ENCODE measurements around the gene NTM. TPM values are rescaled to one million over a fixed set of nuclear protein-coding genes. Genes with fewer than 3 reads are reported as not detected.

Gene NTM
- total RNA-seq, 6 donors from 2014 or later: 4.1 to 151 (median 115) TPM

- DNase-seq (peak in 1 of 2 donors; percentile 22), ATAC-seq (ENCODE audit: low FRiP score in 2 of 2) (no peak)
- Histone ChIP-seq H3K4me3 (no peak overlapping the region), H3K27me3 (no peaks in the 10 kb centered on the region), H3K9me3 (no peaks in the 10 kb centered on the region), H3K4me1 (no peaks in the 10 kb centered on the region), H3K36me3 (no peaks in the 10 kb centered on the region), H3K27ac (no peak overlapping the region)
- TF ChIP-seq POLR2AphosphoS5 (IDR thresholded peaks at IDR 0.05): no peak
- no peak for TF ChIP-seq POLR2A (IDR thresholded peaks at IDR 0.05)
- TF ChIP-seq EP300 (IDR thresholded peaks at IDR 0.05): no peak
- TF ChIP-seq CTCF (IDR thresholded peaks at IDR 0.05): no peak
- 71 to 77% methylated on average over 11 to 12 of the region's 12 CpGs for WGBS, 2 donors
Observed at GRCh38 chr11:131917634-131918384, 547.4 kb downstream of the NTM start.

GRCh38 chr11:131918663-131919062 is 548.2 kb downstream of the NTM start:
- Histone ChIP-seq H3K36me3 (no peaks in the 10 kb centered on the region), H3K27me3 (no peaks in the 10 kb centered on the region), H3K4me3 (no peak overlapping the region), H3K9me3 (no peaks in the 10 kb centered on the region), H3K27ac (no peak overlapping the region), H3K4me1 (peaks cover 0 to 3% (median 0%) of the 10 kb centered on the region in 4 donors)
- 71 to 84% methylated on average over 4 of the region's 4 CpGs for WGBS, 2 donors
- TF ChIP-seq CTCF (IDR thresholded peaks at IDR 0.05): no peak
- no peak for TF ChIP-seq POLR2A (IDR thresholded peaks at IDR 0.05)
- TF ChIP-seq POLR2AphosphoS5 (IDR thresholded peaks at IDR 0.05): no peak
- TF ChIP-seq EP300 (IDR thresholded peaks at IDR 0.05): no peak
- ATAC-seq (ENCODE audit: low FRiP score in 2 of 2) (no peak), DNase-seq (no peak)

- Histone ChIP-seq H3K9me3 (no peaks in the 10 kb centered on the region), H3K27me3 (no peaks in the 10 kb centered on the region), H3K27ac (no peak overlapping the region), H3K36me3 (no peaks in the 10 kb centered on the region), H3K4me3 (no peak overlapping the region), H3K4me1 (peaks cover 0 to 3% (median 0%) of the 10 kb centered on the region in 4 donors)
- no peak for TF ChIP-seq EP300 (IDR thresholded peaks at IDR 0.05)
- no peak for TF ChIP-seq POLR2A (IDR thresholded peaks at IDR 0.05)
- no peak for TF ChIP-seq POLR2AphosphoS5 (IDR thresholded peaks at IDR 0.05)
- no peak for TF ChIP-seq CTCF (IDR thresholded peaks at IDR 0.05)
- 80 to 86% methylated on average over 6 of the region's 6 CpGs for WGBS, 2 donors
- ATAC-seq (ENCODE audit: low FRiP score in 2 of 2) (no peak), DNase-seq (no peak)
Observed at GRCh38 chr11:131922220-131922619, 551.8 kb downstream of the NTM start.

GRCh38 chr11:131923309-131923708 is 552.9 kb downstream of the NTM start:
- DNase-seq (no peak), ATAC-seq (ENCODE audit: low FRiP score in 2 of 2) (no peak)
- Histone ChIP-seq H3K4me3 (no peak overlapping the region), H3K27ac (no peak overlapping the region), H3K27me3 (no peaks in the 10 kb centered on the region), H3K36me3 (no peaks in the 10 kb centered on the region), H3K9me3 (no peaks in the 10 kb centered on the region), H3K4me1 (peaks cover 0 to 3% (median 0%) of the 10 kb centered on the region in 4 donors)
- 45 to 50% methylated on average over 3 of the region's 3 CpGs for WGBS, 2 donors
- TF ChIP-seq POLR2A (IDR thresholded peaks at IDR 0.05): no peak
- TF ChIP-seq CTCF (IDR thresholded peaks at IDR 0.05): no peak
- TF ChIP-seq EP300 (IDR thresholded peaks at IDR 0.05): no peak
- no peak for TF ChIP-seq POLR2AphosphoS5 (IDR thresholded peaks at IDR 0.05)

GRCh38 chr11:131924001-131924400 is 553.6 kb downstream of the NTM start:
- no peaks in the 10 kb centered on the region for H3K9me3 ChIP-seq
- no peaks in the 10 kb centered on the region for H3K27me3 ChIP-seq
- peaks cover 0 to 3% (median 0%) of the 10 kb centered on the region in 4 donors for H3K4me1 ChIP-seq
- ATAC-seq (ENCODE audit: low FRiP score in 2 of 2) (peak in 1 of 2 donors; percentile 17), DNase-seq (peak in 1 of 2 donors; percentile 64)
- H3K36me3 ChIP-seq: no peaks in the 10 kb centered on the region
- TF ChIP-seq POLR2A (IDR thresholded peaks at IDR 0.05): no peak
- no peak for TF ChIP-seq CTCF (IDR thresholded peaks at IDR 0.05)
- TF ChIP-seq EP300 (IDR thresholded peaks at IDR 0.05): no peak
- no peak for TF ChIP-seq POLR2AphosphoS5 (IDR thresholded peaks at IDR 0.05)
- 66 to 71% methylated on average over 8 of the region's 8 CpGs for WGBS, 2 donors
- H3K27ac ChIP-seq: no peak overlapping the region
- H3K4me3 ChIP-seq: no peak overlapping the region
